ENCODE measurements around the gene CDC45.

DNA sequence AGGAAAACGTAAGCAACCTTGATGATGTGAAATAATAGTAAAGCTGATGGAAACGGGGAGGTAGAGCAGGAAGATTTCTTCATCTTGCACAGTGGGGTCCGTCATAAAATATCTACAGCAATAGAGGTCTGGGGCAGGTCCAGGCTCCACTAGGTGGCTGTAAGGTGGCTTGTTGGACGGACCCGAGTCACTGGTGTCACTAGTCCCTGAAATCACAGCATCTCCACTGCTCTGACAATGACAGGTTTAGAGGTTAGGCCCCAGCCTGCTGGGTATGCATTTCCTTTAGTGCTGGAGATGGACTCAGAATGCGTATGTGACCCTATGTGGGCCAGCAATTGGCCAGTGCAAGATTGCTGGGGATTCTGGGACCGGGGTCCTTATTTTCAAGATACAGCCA is 69.7 kb downstream of the CDC45 start:
- TF ChIP-seq, protein P1, sequence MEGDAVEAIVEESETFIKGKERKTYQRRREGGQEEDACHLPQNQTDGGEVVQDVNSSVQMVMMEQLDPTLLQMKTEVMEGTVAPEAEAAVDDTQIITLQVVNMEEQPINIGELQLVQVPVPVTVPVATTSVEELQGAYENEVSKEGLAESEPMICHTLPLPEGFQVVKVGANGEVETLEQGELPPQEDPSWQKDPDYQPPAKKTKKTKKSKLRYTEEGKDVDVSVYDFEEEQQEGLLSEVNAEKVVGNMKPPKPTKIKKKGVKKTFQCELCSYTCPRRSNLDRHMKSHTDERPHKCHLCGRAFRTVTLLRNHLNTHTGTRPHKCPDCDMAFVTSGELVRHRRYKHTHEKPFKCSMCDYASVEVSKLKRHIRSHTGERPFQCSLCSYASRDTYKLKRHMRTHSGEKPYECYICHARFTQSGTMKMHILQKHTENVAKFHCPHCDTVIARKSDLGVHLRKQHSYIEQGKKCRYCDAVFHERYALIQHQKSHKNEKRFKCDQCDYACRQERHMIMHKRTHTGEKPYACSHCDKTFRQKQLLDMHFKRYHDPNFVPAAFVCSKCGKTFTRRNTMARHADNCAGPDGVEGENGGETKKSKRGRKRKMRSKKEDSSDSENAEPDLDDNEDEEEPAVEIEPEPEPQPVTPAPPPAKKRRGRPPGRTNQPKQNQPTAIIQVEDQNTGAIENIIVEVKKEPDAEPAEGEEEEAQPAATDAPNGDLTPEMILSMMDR (conservative IDR thresholded peaks at IDR 0.05), result no peak
- TF ChIP-seq EZH2 (IDR thresholded peaks at IDR 0.05; ENCODE audit: low read depth), result no peak
